ENCODE results near the gene BUB3. TPM values are rescaled to one million over a fixed set of nuclear protein-coding genes. Genes with fewer than 3 reads are reported as not detected.

The BUB3 gene
- polyA plus RNA-seq, 1 donor (not counting 4 experiments of a cell fraction or from before 2014, with no cell fraction given): 162 TPM

DNA sequence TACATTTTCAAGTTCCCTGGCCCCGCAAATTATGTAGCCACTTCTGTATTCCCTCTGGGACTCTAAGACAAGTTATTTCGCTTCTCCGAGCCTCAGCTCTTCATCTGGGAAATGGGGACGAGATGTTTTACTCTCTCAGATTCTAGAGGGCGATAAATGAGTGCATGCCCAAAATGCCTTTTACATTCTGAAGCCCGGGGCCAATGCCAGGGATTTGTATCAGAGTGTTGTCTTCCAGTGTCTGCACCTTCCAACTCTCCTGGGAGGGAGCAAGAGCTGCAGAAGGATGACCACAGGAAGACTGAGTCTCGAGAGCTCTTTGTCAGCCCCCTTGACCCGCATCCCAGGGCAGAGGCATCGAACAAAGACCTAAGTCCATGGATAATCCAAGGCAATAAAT lies 39.9 kb downstream of the BUB3 start:
- Histone ChIP-seq H4K20me1 (ENCODE audit: control insufficient read depth, extremely low read depth, insufficient read depth, low read length) (no peaks in the 10 kb centered on the region), H3K4me1 (ENCODE audit: control insufficient read depth, extremely low read depth, insufficient read depth, low read length) (no peaks in the 10 kb centered on the region), H3K9me3 (ENCODE audit: control insufficient read depth, low read depth, low read length) (no peaks in the 10 kb centered on the region), H3K27ac (ENCODE audit: control insufficient read depth, insufficient read depth, low read length) (no peak overlapping the region), H3K4me2 (ENCODE audit: control insufficient read depth, extremely low read depth, insufficient read depth, low read depth, low read length) (no peak overlapping the region), H3K4me3 (ENCODE audit: control insufficient read depth in 2 of 3, extremely low read depth in 1 of 3, insufficient read depth in 2 of 3, low read depth in 1 of 3, low read length in 3 of 3) (no peak overlapping the region), H3K9me1 (ENCODE audit: control insufficient read depth, extremely low read depth, insufficient read depth, low read length) (no peaks in the 10 kb centered on the region), H3K27me3 (ENCODE audit: control insufficient read depth, extremely low read depth, insufficient read depth, low read length) (no peaks in the 10 kb centered on the region), H3K36me3 (ENCODE audit: control insufficient read depth in 2 of 2, extremely low read depth in 1 of 2, insufficient read depth in 2 of 2, low read length in 2 of 2) (peaks cover 0 to 2% of the 10 kb centered on the region in 2 experiments), H3K9ac (ENCODE audit: control insufficient read depth, extremely low read depth, insufficient read depth, low read length) (no peak overlapping the region), H3K79me2 (ENCODE audit: control insufficient read depth, insufficient read depth, low read length) (no peaks in the 10 kb centered on the region), H2AFZ (ENCODE audit: control insufficient read depth, low read length) (no peak overlapping the region)
- FAIRE-seq (no peak), DNase-seq (ENCODE audit: low read depth, low spot score) (no peak)
- TF ChIP-seq, protein P1, sequence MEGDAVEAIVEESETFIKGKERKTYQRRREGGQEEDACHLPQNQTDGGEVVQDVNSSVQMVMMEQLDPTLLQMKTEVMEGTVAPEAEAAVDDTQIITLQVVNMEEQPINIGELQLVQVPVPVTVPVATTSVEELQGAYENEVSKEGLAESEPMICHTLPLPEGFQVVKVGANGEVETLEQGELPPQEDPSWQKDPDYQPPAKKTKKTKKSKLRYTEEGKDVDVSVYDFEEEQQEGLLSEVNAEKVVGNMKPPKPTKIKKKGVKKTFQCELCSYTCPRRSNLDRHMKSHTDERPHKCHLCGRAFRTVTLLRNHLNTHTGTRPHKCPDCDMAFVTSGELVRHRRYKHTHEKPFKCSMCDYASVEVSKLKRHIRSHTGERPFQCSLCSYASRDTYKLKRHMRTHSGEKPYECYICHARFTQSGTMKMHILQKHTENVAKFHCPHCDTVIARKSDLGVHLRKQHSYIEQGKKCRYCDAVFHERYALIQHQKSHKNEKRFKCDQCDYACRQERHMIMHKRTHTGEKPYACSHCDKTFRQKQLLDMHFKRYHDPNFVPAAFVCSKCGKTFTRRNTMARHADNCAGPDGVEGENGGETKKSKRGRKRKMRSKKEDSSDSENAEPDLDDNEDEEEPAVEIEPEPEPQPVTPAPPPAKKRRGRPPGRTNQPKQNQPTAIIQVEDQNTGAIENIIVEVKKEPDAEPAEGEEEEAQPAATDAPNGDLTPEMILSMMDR (optimal IDR thresholded peaks at IDR 0.05 in 1 of 3, IDR thresholded peaks at IDR 0.05 in 1 of 3, conservative IDR thresholded peaks at IDR 0.05 in 1 of 3; ENCODE audit: extremely low read depth in 1 of 3, insufficient read depth in 2 of 3, low read length in 3 of 3): no peak
- TF ChIP-seq EZH2 (IDR thresholded peaks at IDR 0.05; ENCODE audit: low read length): no peak
- dilution Hi-C loops (cut with MboI; ENCODE audit: extremely low pct_ligation_motif_present, low sequenced_read_pairs): no loop called here

DNA sequence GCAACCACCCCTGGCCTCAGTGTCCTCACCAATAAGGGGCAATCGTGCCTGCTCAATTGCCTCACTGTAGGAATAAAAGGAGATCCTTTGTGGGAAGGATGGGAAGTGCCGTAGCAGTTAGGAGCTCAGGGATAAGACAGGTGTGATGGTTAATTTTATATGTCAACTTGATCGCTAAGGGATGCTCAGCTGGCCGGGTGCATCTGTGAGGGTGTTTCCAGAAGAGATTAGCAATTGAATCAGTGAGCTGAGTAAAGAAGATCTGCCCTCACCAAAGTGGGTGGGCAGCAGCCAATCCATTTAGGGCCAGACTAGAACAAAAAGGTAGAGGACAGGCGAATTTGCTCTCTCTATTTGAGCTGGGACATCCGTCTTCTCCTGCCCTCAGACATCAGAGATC lies 46.3 kb downstream of the BUB3 start:
- FAIRE-seq (no peak), DNase-seq (ENCODE audit: low read depth, low spot score) (no peak)
- Histone ChIP-seq H3K9me1 (ENCODE audit: control insufficient read depth, extremely low read depth, insufficient read depth, low read length) (no peaks in the 10 kb centered on the region), H3K9ac (ENCODE audit: control insufficient read depth, extremely low read depth, insufficient read depth, low read length) (no peak overlapping the region), H3K27ac (ENCODE audit: control insufficient read depth, insufficient read depth, low read length) (no peak overlapping the region), H3K79me2 (ENCODE audit: control insufficient read depth, insufficient read depth, low read length) (no peaks in the 10 kb centered on the region), H3K9me3 (ENCODE audit: control insufficient read depth, low read depth, low read length) (no peaks in the 10 kb centered on the region), H2AFZ (ENCODE audit: control insufficient read depth, low read length) (no peak overlapping the region), H3K4me1 (ENCODE audit: control insufficient read depth, extremely low read depth, insufficient read depth, low read length) (no peaks in the 10 kb centered on the region), H3K4me2 (ENCODE audit: control insufficient read depth, extremely low read depth, insufficient read depth, low read depth, low read length) (no peak overlapping the region), H3K4me3 (ENCODE audit: control insufficient read depth in 2 of 3, extremely low read depth in 1 of 3, insufficient read depth in 2 of 3, low read depth in 1 of 3, low read length in 3 of 3) (no peak overlapping the region), H3K27me3 (ENCODE audit: control insufficient read depth, extremely low read depth, insufficient read depth, low read length) (no peaks in the 10 kb centered on the region), H4K20me1 (ENCODE audit: control insufficient read depth, extremely low read depth, insufficient read depth, low read length) (no peaks in the 10 kb centered on the region), H3K36me3 (ENCODE audit: control insufficient read depth in 2 of 2, extremely low read depth in 1 of 2, insufficient read depth in 2 of 2, low read length in 2 of 2) (no peaks in the 10 kb centered on the region)
- TF ChIP-seq, protein P1 (optimal IDR thresholded peaks at IDR 0.05 in 1 of 3, IDR thresholded peaks at IDR 0.05 in 1 of 3, conservative IDR thresholded peaks at IDR 0.05 in 1 of 3; ENCODE audit: extremely low read depth in 1 of 3, insufficient read depth in 2 of 3, low read length in 3 of 3): no peak
- TF ChIP-seq EZH2 (IDR thresholded peaks at IDR 0.05; ENCODE audit: low read length): no peak
- dilution Hi-C loops (cut with MboI; ENCODE audit: extremely low pct_ligation_motif_present, low sequenced_read_pairs): no loop called here

Measured in keratinocyte (primary cell).